ENCODE measurements around the gene TTC28.

The TTC28 gene

DNA sequence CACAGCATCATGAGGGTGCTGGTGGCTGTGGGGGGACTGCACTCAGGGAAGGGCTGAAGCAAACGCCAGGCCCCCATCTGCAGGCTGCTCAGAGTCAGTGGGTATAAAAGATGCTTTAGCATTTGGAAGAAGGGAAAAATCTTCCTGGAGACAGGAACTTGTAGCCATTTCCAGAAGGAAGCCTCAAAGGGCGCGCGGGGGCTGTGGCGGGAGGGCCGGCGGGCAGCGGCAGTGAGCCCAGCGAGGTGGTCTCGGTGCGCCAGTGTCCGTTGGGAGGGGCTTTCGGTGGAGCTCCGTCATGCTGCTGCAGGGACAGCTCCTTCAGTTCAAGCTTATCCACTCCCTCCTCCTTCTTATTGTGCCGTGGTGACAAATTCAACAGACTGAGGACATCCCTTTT, 697.5 kb downstream of the TTC28 start:
- no peak overlapping the region for H3K4me3 ChIP-seq (ENCODE audit: low read depth, low read length)
- no peak for DNase-seq (ENCODE audit: low read depth)
- TF ChIP-seq, protein P1, sequence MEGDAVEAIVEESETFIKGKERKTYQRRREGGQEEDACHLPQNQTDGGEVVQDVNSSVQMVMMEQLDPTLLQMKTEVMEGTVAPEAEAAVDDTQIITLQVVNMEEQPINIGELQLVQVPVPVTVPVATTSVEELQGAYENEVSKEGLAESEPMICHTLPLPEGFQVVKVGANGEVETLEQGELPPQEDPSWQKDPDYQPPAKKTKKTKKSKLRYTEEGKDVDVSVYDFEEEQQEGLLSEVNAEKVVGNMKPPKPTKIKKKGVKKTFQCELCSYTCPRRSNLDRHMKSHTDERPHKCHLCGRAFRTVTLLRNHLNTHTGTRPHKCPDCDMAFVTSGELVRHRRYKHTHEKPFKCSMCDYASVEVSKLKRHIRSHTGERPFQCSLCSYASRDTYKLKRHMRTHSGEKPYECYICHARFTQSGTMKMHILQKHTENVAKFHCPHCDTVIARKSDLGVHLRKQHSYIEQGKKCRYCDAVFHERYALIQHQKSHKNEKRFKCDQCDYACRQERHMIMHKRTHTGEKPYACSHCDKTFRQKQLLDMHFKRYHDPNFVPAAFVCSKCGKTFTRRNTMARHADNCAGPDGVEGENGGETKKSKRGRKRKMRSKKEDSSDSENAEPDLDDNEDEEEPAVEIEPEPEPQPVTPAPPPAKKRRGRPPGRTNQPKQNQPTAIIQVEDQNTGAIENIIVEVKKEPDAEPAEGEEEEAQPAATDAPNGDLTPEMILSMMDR (IDR thresholded peaks at IDR 0.05; ENCODE audit: low read depth, low read length): no peak
- TF ChIP-seq MYC (IDR thresholded peaks at IDR 0.05; ENCODE audit: low read depth, low read length) (no peak), POLR2A (IDR thresholded peaks at IDR 0.05; ENCODE audit: extremely low read depth, insufficient read length) (no peak)
- TF ChIP-seq, protein P2, sequence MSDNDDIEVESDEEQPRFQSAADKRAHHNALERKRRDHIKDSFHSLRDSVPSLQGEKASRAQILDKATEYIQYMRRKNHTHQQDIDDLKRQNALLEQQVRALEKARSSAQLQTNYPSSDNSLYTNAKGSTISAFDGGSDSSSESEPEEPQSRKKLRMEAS (IDR thresholded peaks at IDR 0.05; ENCODE audit: low read depth, low read length): no peak

DNA sequence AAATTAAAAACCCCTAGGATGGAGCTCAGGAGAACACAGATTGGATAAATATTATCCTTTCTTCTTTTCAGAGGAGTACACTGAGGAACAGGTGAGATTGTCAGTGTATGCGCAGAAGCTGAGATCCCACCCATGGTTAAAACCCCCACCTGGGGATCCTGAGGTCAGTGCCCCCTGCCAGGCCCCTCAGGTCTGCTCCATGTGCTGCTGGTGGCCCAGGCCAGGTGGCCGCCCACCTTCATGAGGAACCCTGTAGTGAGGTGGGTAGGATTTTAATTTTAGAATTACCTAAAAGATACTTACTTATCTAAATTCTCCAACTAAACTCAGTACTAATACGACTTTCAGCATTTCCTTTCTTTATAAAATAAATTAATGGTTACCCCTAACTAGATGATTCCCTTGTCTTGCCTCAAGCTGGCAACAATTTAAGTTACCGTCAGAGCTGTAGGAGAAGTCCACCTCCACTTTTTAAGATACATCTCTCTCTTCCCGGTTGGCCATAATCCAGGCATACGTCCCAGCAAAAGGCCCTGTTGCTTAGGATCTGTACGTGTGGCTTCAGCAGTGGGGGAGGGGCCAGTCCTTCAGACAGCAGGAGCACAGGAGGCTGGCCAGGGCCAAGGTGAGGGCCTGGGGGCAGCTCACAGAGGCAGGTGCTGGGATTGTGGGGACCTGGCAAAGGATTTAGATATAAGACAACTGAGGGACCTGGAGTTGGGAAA, 699.1 kb downstream of the TTC28 start:
- TF ChIP-seq, protein P1 (IDR thresholded peaks at IDR 0.05; ENCODE audit: low read depth, low read length): no peak
- TF ChIP-seq, protein P2 (IDR thresholded peaks at IDR 0.05; ENCODE audit: low read depth, low read length): no peak
- no peak for DNase-seq (ENCODE audit: low read depth)
- H3K4me3 ChIP-seq (ENCODE audit: low read depth, low read length): no peak overlapping the region

DNA sequence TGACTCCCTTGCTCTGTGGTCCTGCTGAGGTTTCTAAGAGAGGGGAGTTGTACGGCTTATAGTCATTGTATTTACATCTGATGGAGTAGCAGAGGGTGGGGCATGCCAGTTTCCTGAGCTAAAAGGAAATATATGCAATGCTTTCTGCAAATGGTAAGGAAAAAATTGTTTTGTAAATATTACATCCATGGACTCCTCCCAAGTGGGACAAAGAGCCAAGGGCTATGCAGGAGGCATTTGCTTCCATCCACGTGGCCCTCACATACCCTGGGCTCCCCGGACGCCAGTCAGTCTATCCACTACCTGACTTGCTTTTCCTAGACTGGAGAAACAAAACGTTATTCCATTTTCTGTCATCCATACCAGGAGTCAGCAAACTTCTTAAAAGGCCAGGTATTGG, 700.8 kb downstream of the TTC28 start:
- no peak for TF ChIP-seq POLR2A (IDR thresholded peaks at IDR 0.05; ENCODE audit: extremely low read depth, insufficient read length)
- TF ChIP-seq, protein P1 (IDR thresholded peaks at IDR 0.05; ENCODE audit: low read depth, low read length): no peak
- no peak for TF ChIP-seq MYC (IDR thresholded peaks at IDR 0.05; ENCODE audit: low read depth, low read length)
- TF ChIP-seq, protein P2 (IDR thresholded peaks at IDR 0.05; ENCODE audit: low read depth, low read length): no peak
- no peak for DNase-seq (ENCODE audit: low read depth)
- H3K4me3 ChIP-seq (ENCODE audit: low read depth, low read length): no peak overlapping the region

DNA sequence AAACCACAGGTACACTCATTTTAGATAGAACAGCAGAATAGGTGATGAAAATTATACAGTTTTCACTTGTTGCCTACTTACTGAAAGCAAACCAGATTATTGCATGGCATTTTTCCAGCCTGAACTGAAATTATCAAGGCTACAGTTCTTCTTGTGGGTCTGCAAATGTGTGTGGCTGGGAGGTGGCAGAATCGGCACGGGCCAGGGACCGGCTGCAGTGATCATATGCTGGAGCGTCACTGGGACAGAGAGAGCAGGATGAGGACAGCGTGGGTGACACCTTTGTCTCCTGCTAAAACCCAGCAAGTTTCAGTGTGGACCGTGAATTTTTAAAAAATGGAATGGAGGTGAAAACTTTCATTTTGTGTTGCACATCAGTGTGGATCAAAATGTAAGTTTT, 701.3 kb downstream of the TTC28 start:
- no peak for DNase-seq (ENCODE audit: low read depth)
- H3K4me3 ChIP-seq (ENCODE audit: low read depth, low read length): no peak overlapping the region
- TF ChIP-seq, protein P2 (IDR thresholded peaks at IDR 0.05; ENCODE audit: low read depth, low read length): no peak
- TF ChIP-seq POLR2A (IDR thresholded peaks at IDR 0.05; ENCODE audit: extremely low read depth, insufficient read length) (no peak), MYC (IDR thresholded peaks at IDR 0.05; ENCODE audit: low read depth, low read length) (no peak)
- TF ChIP-seq, protein P1 (IDR thresholded peaks at IDR 0.05; ENCODE audit: low read depth, low read length): no peak

DNA sequence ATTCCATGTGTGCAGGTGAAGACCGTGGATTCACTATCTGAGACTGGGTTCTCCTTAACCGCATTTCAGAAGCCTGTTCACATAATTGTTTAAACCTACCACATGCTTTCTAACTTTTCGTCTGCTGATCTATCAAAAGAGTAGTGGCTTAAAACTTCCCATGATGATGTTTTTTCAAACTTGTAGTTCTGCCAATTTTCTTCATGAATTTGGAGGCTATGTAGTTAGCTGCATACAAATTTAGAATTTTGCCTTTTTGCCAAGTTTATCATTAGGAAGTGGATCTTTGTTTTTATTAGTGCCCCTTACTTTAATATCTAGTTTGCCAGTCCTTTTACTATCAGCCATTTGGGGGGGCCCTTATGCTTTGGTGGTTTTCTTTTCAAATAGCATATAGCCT, 703.1 kb downstream of the TTC28 start:
- H3K4me3 ChIP-seq (ENCODE audit: low read depth, low read length): no peak overlapping the region
- TF ChIP-seq, protein P1 (IDR thresholded peaks at IDR 0.05; ENCODE audit: low read depth, low read length): no peak
- no peak for TF ChIP-seq POLR2A (IDR thresholded peaks at IDR 0.05; ENCODE audit: extremely low read depth, insufficient read length)
- no peak for TF ChIP-seq MYC (IDR thresholded peaks at IDR 0.05; ENCODE audit: low read depth, low read length)
- TF ChIP-seq, protein P2 (IDR thresholded peaks at IDR 0.05; ENCODE audit: low read depth, low read length): no peak
- DNase-seq (ENCODE audit: low read depth): no peak

All from NB4 (cell line).